Left ventricle myocardium inferior (tissue), 1 donor: ENCODE results near the gene APLP2. TPM values are rescaled to one million over a fixed set of nuclear protein-coding genes. Genes with fewer than 3 reads are reported as not detected.
A peak's percentile ranks its signal among the peaks of the same experiment; 100 is the strongest.
"Not testable (repeated sequence)": the region's sequence is repeated elsewhere in the genome, so short reads cannot be mapped to it uniquely, and the experiment has no call there.

ENCODE experiments used
- DNase-seq: peaks from one replicate; pipeline ENCODE4 v3.0.0-alpha.2; 2020
- H3K27ac ChIP-seq: fragments of 200-600 bp; replicated peaks from 2 replicates; pipeline ENCODE4 v1.8.0; 2021
- H3K27me3 ChIP-seq: fragments of 200-600 bp; 2 replicates; pipeline ENCODE4 v1.8.0; 2021; ENCODE audit warnings: low read depth
- H3K36me3 ChIP-seq: fragments of 200-600 bp; 2 replicates; pipeline ENCODE4 v1.8.0; 2021
- H3K4me1 ChIP-seq: fragments of 200-600 bp; 2 replicates; pipeline ENCODE4 v1.8.0; 2021
- H3K4me3 ChIP-seq: fragments of 200-600 bp; 2 replicates; pipeline ENCODE4 v1.8.0; 2021; ENCODE audit warnings: mild to moderate bottlenecking, moderate library complexity
- H3K9me3 ChIP-seq: fragments of 200-600 bp; replicated peaks from 2 replicates; pipeline ENCODE4 v1.8.0; 2021
- intact Hi-C: fragments of 100-400 bp; cut with micrococcal nuclease; formaldehyde crosslinking; loops from one replicate; pipeline ENCODE4 v1.11.0; 2022
- total RNA-seq: library from RNA; stranded (reverse); fragmentation: NEBNext Ultra II Directional; extraction: Animal tissue kit (Norgen Biotek cat#: 25700); gene quantifications from one replicate; pipeline ENCODE4 v1.2.1, GENCODE V29; 2021
- TF ChIP-seq, protein P1 (sequence below): fragments of 200-600 bp; IDR thresholded peaks from 2 replicates; pipeline ENCODE4 v1.8.0; 2021; ENCODE audit warnings: antibody characterized with exemption, mild to moderate bottlenecking, borderline replicate concordance
- donor health status: DM: no; HTN: yes; CAD: no; lungs with severe emphysema.

Gene APLP2
- total RNA-seq, 1 donor from 2014 or later, result 325 TPM

DNA sequence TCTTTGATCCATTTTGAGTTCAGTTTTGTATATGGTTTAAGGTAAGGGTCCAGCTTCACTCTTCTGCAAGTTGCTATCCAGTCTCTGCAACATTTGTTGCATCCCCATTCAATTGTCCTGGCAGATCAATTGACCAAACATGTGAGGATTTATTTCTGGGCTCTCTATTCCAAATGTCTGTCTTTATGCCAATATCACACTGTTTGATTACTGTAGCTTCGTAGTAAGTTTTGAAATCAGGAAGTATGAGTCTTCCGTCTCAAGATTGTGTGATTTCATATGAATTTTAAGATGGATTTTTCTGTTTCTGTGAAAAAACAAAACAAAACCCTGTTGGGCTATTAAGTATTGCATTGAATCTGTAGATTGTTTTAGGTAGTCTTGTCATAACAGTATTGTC, 17.0 kb downstream of the APLP2 start:
- no peak for DNase-seq
- TF ChIP-seq, protein P1, sequence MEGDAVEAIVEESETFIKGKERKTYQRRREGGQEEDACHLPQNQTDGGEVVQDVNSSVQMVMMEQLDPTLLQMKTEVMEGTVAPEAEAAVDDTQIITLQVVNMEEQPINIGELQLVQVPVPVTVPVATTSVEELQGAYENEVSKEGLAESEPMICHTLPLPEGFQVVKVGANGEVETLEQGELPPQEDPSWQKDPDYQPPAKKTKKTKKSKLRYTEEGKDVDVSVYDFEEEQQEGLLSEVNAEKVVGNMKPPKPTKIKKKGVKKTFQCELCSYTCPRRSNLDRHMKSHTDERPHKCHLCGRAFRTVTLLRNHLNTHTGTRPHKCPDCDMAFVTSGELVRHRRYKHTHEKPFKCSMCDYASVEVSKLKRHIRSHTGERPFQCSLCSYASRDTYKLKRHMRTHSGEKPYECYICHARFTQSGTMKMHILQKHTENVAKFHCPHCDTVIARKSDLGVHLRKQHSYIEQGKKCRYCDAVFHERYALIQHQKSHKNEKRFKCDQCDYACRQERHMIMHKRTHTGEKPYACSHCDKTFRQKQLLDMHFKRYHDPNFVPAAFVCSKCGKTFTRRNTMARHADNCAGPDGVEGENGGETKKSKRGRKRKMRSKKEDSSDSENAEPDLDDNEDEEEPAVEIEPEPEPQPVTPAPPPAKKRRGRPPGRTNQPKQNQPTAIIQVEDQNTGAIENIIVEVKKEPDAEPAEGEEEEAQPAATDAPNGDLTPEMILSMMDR, result no peak
- no peaks in the 10 kb centered on the region for H3K9me3 ChIP-seq
- intact Hi-C loops, result no loop called here
- H3K4me3 ChIP-seq, result no peak overlapping the region
- H3K36me3 ChIP-seq, result no peaks in the 10 kb centered on the region
- H3K27me3 ChIP-seq, result no peaks in the 10 kb centered on the region
- peaks cover 41% of the 10 kb centered on the region for H3K4me1 ChIP-seq
- H3K27ac ChIP-seq, result no peak overlapping the region

GRCh38 chr11:130087294-130087926, 17.7 kb downstream of the APLP2 start:
- TF ChIP-seq, protein P1, result no peak
- Histone ChIP-seq H3K4me3 (no peak overlapping the region), H3K36me3 (no peaks in the 10 kb centered on the region), H3K27ac (no peak overlapping the region), H3K27me3 (no peaks in the 10 kb centered on the region), H3K4me1 (peaks cover 41% of the 10 kb centered on the region), H3K9me3 (no peaks in the 10 kb centered on the region)
- intact Hi-C loops, result no loop called here
- no peak for DNase-seq

DNA sequence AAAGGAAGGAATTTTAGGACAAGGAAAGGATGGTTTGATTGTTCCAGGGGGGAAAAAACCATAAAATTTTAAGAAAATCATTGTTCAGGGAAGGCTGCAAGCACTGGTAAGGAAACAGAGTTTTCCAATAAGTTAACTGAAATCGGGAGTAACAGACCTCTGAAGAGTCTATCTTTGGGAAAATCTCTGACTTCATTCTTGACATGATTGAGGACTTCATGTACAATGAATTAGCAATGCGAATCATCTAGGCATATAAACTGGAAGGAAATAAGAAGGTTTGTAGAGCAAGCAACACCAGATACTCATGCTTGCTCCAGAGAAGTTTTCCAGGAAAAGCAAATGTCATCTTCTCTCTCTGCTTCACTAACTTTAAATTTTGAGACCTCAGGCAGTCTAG, 18.5 kb downstream of the APLP2 start:
- Histone ChIP-seq H3K4me3 (no peak overlapping the region), H3K36me3 (no peaks in the 10 kb centered on the region), H3K9me3 (no peaks in the 10 kb centered on the region), H3K27ac (no peak overlapping the region), H3K27me3 (no peaks in the 10 kb centered on the region), H3K4me1 (peaks cover 41% of the 10 kb centered on the region)
- TF ChIP-seq, protein P1, result no peak
- DNase-seq, result no peak
- intact Hi-C loops, result no loop called here

- Histone ChIP-seq H3K4me3 (no peak overlapping the region), H3K9me3 (no peaks in the 10 kb centered on the region), H3K36me3 (no peaks in the 10 kb centered on the region), H3K4me1 (peaks cover 41% of the 10 kb centered on the region), H3K27me3 (no peaks in the 10 kb centered on the region), H3K27ac (peak overlapping the region; percentile 42)
- intact Hi-C loops, result no loop called here
- DNase-seq, result no peak
- TF ChIP-seq, protein P1, result no peak
Measured at GRCh38 chr11:130088919-130089673, 19.4 kb downstream of the APLP2 start.

DNA sequence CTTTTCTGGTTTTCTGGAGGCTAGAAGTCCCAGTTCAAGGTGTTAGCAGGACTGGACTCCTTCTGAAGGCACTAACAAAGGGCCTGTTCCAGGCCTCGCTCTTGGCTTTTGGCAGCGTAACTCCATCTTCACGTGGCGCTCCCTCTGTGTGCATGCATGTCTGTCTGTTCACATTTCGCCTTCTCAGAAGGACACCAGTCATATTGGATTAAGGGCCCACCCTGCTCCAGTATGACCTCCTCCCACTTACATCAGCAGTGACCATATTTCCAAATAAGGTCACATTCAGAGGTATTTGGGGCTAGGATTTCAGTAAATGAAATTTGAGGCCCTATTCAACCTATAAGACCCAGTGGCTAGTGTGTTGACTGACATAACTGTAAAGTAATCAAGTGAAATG, 20.0 kb downstream of the APLP2 start:
- peak overlapping the region; percentile 42 for H3K27ac ChIP-seq
- H3K9me3 ChIP-seq, result no peaks in the 10 kb centered on the region
- H3K4me1 ChIP-seq, result peaks cover 45% of the 10 kb centered on the region
- no peaks in the 10 kb centered on the region for H3K36me3 ChIP-seq
- TF ChIP-seq, protein P1, result no peak
- H3K27me3 ChIP-seq, result no peaks in the 10 kb centered on the region
- DNase-seq, result no peak
- intact Hi-C loops, result no loop called here
- no peak overlapping the region for H3K4me3 ChIP-seq

DNA sequence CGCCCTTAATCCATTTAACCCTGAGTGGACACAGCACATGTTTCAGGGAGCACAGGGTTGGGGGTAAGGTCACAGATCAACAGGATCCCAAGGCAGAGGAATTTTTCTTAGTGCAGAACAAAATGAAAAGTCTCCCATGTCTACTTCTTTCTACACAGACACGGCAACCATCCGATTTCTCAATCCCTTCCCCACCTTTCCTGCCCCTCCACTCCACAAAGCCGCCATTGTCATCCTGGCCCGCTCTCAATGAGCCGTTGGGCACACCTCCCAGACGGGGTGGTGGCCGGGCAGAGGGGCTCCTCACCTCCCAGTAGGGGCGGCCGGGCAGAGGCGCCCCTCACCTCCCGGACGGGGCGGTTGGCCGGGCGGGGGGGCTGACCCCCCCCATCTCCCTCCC, 20.8 kb downstream of the APLP2 start:
- H3K4me1 ChIP-seq, result peaks cover 45% of the 10 kb centered on the region
- H3K4me3 ChIP-seq, H3K9me3 ChIP-seq, DNase-seq, H3K27me3 ChIP-seq, H3K36me3 ChIP-seq, intact Hi-C loops, H3K27ac ChIP-seq: not testable (repeated sequence)

- H3K36me3 ChIP-seq, H3K27me3 ChIP-seq, intact Hi-C loops, H3K27ac ChIP-seq, H3K9me3 ChIP-seq, DNase-seq, H3K4me3 ChIP-seq: not testable (repeated sequence)
- peaks cover 46% of the 10 kb centered on the region for H3K4me1 ChIP-seq
Measured at GRCh38 chr11:130091169-130091568, 21.5 kb downstream of the APLP2 start.
